H1 (cell line): ENCODE data around the gene BRD8. TPM values are rescaled to one million over a fixed set of nuclear protein-coding genes. Genes with fewer than 3 reads are reported as not detected.

Experiments used
- CTCF ChIA-PET: fragments of 300-600 bp; sonication (Branson Sonifier 250); formaldehyde crosslinking; loops from one replicate; lab custom pipeline; 2021; ENCODE audit not compliant: partially characterized antibody; lab: Charles Lee
- POLR2A ChIA-PET: fragments of 300-600 bp; sonication (Branson Sonifier 250); formaldehyde crosslinking; loops from one replicate; lab custom pipeline; 2021; ENCODE audit warnings: inconsistent platforms; ENCODE audit not compliant: partially characterized antibody; lab: Charles Lee
- DNase-seq, 2 experiments: peaks; one replicate each; pipeline versions ENCODE4 v3.0.0 to v3.0.0-alpha.2; 2010 to 2022; ENCODE audit warnings: low spot score in 2 of 2, low read depth in 1 of 2, mixed read lengths in 1 of 2
- FAIRE-seq: peaks from 2 replicates; lab custom pipeline; 2011; peaks lifted over from hg19 to GRCh38; lab: Jason Lieb, UNC
- H2AFZ ChIP-seq: 2 replicates; pipeline ENCODE4 v1.8.1; 2012; ENCODE audit warnings: low read length, inconsistent platforms
- H2AK5ac ChIP-seq: 2 replicates; pipeline ENCODE4 v1.6.1; 2013; ENCODE audit warnings: low read depth, low read length
- H2BK120ac ChIP-seq: replicated peaks from 2 replicates; pipeline ENCODE3; 2013; ENCODE audit warnings: low read depth, low read length, inconsistent platforms
- H2BK12ac ChIP-seq: 2 replicates; pipeline ENCODE4 v1.6.1; 2013; ENCODE audit warnings: low read depth, low read length
- H2BK15ac ChIP-seq: 2 replicates; pipeline ENCODE4 v1.6.1; 2013; ENCODE audit warnings: low read length
- H2BK20ac ChIP-seq: 2 replicates; pipeline ENCODE4 v1.6.1; 2013; ENCODE audit warnings: low read length
- H2BK5ac ChIP-seq: 2 replicates; pipeline ENCODE4 v1.6.1; 2013; ENCODE audit warnings: low read depth, low read length
- H3K14ac ChIP-seq: 2 replicates; pipeline ENCODE4 v1.6.1; 2013; ENCODE audit warnings: inconsistent platforms; ENCODE audit not compliant: insufficient read length
- H3K18ac ChIP-seq: 2 replicates; pipeline ENCODE4 v1.6.1; 2013; ENCODE audit warnings: low read length; ENCODE audit errors: extremely low read depth
- H3K23ac ChIP-seq: 2 replicates; pipeline ENCODE4 v1.6.1; 2013; ENCODE audit warnings: inconsistent platforms; ENCODE audit not compliant: insufficient read length
- H3K23me2 ChIP-seq: 2 replicates; pipeline ENCODE4 v1.6.1; 2013; ENCODE audit warnings: low read depth, low read length
- H3K27ac ChIP-seq: 2 replicates; pipeline ENCODE4 v1.6.1; 2011; ENCODE audit warnings: low read depth, low read length, inconsistent platforms
- H3K27me3 ChIP-seq, 4 experiments: replicated peaks in 1 of 4; 1 replicate in 1 of 4; 2 replicates in 3 of 4; pipeline versions ENCODE4 v1.6.1 to v1.8.1; 2011 to 2013; ENCODE audit warnings: low read length in 3 of 4, mild to moderate bottlenecking in 3 of 4, inconsistent platforms in 2 of 4, mixed read lengths in 2 of 4, moderate library complexity in 1 of 4; ENCODE audit not compliant: control insufficient read depth in 3 of 4, insufficient read depth in 3 of 4; ENCODE audit errors: extremely low read depth in 1 of 4
- H3K36me3 ChIP-seq, 4 experiments: 2 replicates each; pipeline versions ENCODE4 v1.6.1 to v1.8.1; 2011 to 2013; ENCODE audit warnings: mild to moderate bottlenecking in 4 of 4, low read length in 3 of 4, moderate library complexity in 2 of 4, control low read depth in 1 of 4, inconsistent platforms in 1 of 4; ENCODE audit not compliant: insufficient read depth in 4 of 4, control insufficient read depth in 2 of 4
- H3K4ac ChIP-seq: replicated peaks from 2 replicates; pipeline ENCODE3; 2013; ENCODE audit warnings: low read length, low read depth, mixed read lengths, inconsistent platforms; ENCODE audit not compliant: insufficient read length
- H3K4me1 ChIP-seq, 4 experiments: replicated peaks in 1 of 4; 1 replicate in 1 of 4; 2 replicates in 3 of 4; pipeline versions ENCODE4 v1.6.1 to v1.8.1; 2011 to 2013; ENCODE audit warnings: low read length in 3 of 4, inconsistent platforms in 2 of 4, mixed read lengths in 1 of 4; ENCODE audit not compliant: insufficient read depth in 4 of 4, control insufficient read depth in 3 of 4
- H3K4me2 ChIP-seq, 2 experiments: 2 replicates each; pipeline versions ENCODE4 v1.6.1 to v1.8.1; 2011 to 2013; ENCODE audit warnings: low read depth in 2 of 2, low read length in 2 of 2, control low read depth in 1 of 2, inconsistent platforms in 1 of 2, mild to moderate bottlenecking in 1 of 2; ENCODE audit not compliant: insufficient read depth in 1 of 2
- H3K4me3 ChIP-seq, 4 experiments: fragments of 200-600, 300-600 bp in 1 of 4; sonication (generic), shearing (Covaris generic), sonication (Bioruptor Twin) in 1 of 4; 2 replicates each; pipeline versions ENCODE4 v1.5.1 to v1.8.1; 2011 to 2016; ENCODE audit warnings: low read length in 4 of 4, low read depth in 3 of 4, control low read depth in 2 of 4, inconsistent platforms in 2 of 4, mild to moderate bottlenecking in 2 of 4, mixed read lengths in 1 of 4, moderate library complexity in 1 of 4; ENCODE audit not compliant: insufficient read depth in 2 of 4; ENCODE audit errors: extremely low read depth in 1 of 4
- H3K56ac ChIP-seq: replicated peaks from 2 replicates; pipeline ENCODE3; 2013; ENCODE audit warnings: low read depth, mild to moderate bottlenecking, mixed read lengths, low read length, inconsistent platforms; ENCODE audit not compliant: insufficient read length
- H3K79me1 ChIP-seq: 2 replicates; pipeline ENCODE4 v1.6.1; 2013; ENCODE audit warnings: low read depth, low read length, control low read depth
- H3K79me2 ChIP-seq, 2 experiments: 2 replicates each; pipeline versions ENCODE4 v1.6.1 to v1.8.1; 2012 to 2013; ENCODE audit warnings: low read length in 2 of 2, mild to moderate bottlenecking in 2 of 2, inconsistent platforms in 1 of 2; ENCODE audit not compliant: insufficient read depth in 2 of 2, control insufficient read depth in 1 of 2
- H3K9ac ChIP-seq, 4 experiments: replicated peaks in 1 of 4; 1 replicate in 1 of 4; 2 replicates in 3 of 4; pipeline versions ENCODE4 v1.6.1 to v1.8.1; 2011 to 2013; ENCODE audit warnings: low read depth in 3 of 4, low read length in 3 of 4, control low read depth in 2 of 4, mild to moderate bottlenecking in 2 of 4, moderate library complexity in 2 of 4, inconsistent platforms in 1 of 4; ENCODE audit errors: extremely low read depth in 1 of 4
- H3K9me3 ChIP-seq, 2 experiments: 2 replicates each; pipeline versions ENCODE4 v1.6.1 to v1.8.1; 2012 to 2013; ENCODE audit warnings: mild to moderate bottlenecking in 2 of 2, moderate library complexity in 2 of 2, control low read depth in 1 of 2, inconsistent platforms in 1 of 2, low read depth in 1 of 2, low read length in 1 of 2, mixed read lengths in 1 of 2; ENCODE audit not compliant: insufficient read depth in 2 of 2
- H4K20me1 ChIP-seq, 2 experiments: replicated peaks in 1 of 2; 2 replicates each; pipeline versions ENCODE3 to v1.8.1; 2011 to 2013; ENCODE audit warnings: inconsistent platforms in 2 of 2, low read length in 2 of 2, mild to moderate bottlenecking in 1 of 2; ENCODE audit not compliant: insufficient read depth in 2 of 2, control insufficient read depth in 1 of 2
- H4K5ac ChIP-seq: 2 replicates; pipeline ENCODE4 v1.6.1; 2013; ENCODE audit warnings: low read length, low read depth, mixed read lengths, inconsistent platforms; ENCODE audit not compliant: insufficient read length
- H4K8ac ChIP-seq: 2 replicates; pipeline ENCODE4 v1.8.0; 2013; ENCODE audit warnings: mild to moderate bottlenecking, moderate library complexity, low read length, inconsistent platforms; ENCODE audit not compliant: insufficient read depth; ENCODE audit errors: extremely low read depth
- H4K91ac ChIP-seq: replicated peaks from 2 replicates; pipeline ENCODE3; 2013; ENCODE audit warnings: low read length, mixed read lengths, inconsistent platforms; ENCODE audit not compliant: insufficient read length
- POLR2A ChIP-seq, 2 experiments: IDR thresholded peaks; 1 replicate in 1 of 2; 2 replicates in 1 of 2; pipeline ENCODE4 v1.6.1; 2011; ENCODE audit warnings: low read depth in 2 of 2, low read length in 2 of 2, mild to moderate bottlenecking in 2 of 2; ENCODE audit errors: control extremely low read depth in 1 of 2
- USF2 ChIP-seq: IDR thresholded peaks from 2 replicates; pipeline ENCODE4 v1.6.1; 2011; ENCODE audit warnings: low read length, improper control_type of control experiment
- WGBS, 2 experiments: shearing (Covaris generic) in 1 of 2; methylation state at CpG; one replicate each; pipeline versions ENCODE4 v1.1.6 to v1.1.7; 2013 to 2015; ENCODE audit warnings: low lambda C conversion rate in 2 of 2, mixed read lengths in 2 of 2, inconsistent platforms in 1 of 2, low coverage in 1 of 2, missing lambda C conversion rate in 1 of 2; ENCODE audit not compliant: insufficient replicate concordance in 2 of 2, insufficient coverage in 1 of 2, insufficient read length in 1 of 2; ENCODE audit errors: extremely low coverage in 1 of 2, missing lambda C conversion rate in 1 of 2; 5-methylcytosine and 5-hydroxymethylcytosine counted together
- polyA plus RNA-seq, 7 experiments: library from polyadenylated mRNA; depleted of rRNA in 3 of 7; stranded (reverse) in 5 of 7; unstranded in 2 of 7; fragments of >200 nt in 5 of 7; fragments of 200-250 nt in 2 of 7; gene quantifications; 1 replicate in 5 of 7; 2 replicates in 1 of 7; 4 replicates in 1 of 7; pipeline versions ENCODE4 v1.2.1 to v1.2.3, GENCODE V29; 2011 to 2013; ENCODE audit warnings: missing spikeins in 2 of 7, mixed read lengths in 2 of 7
- total RNA-seq: library from RNA; stranded (reverse); fragmentation: NEBNext Ultra II Directional; extraction: Animal tissue kit (Norgen Biotek cat#: 25700); gene quantifications from 2 replicates; pipeline ENCODE4 v1.2.1, GENCODE V29; 2021

The BRD8 gene
- total and polyA plus RNA-seq, 2 of the 8 experiments (the other 6 are each of a cell fraction or from before 2014, with no cell fraction given) = 37.8 to 75.8 TPM

- no peak overlapping the region for H3K4me3 ChIP-seq
- H2BK12ac ChIP-seq = no peak overlapping the region
- peaks cover 4 to 6% of the 10 kb centered on the region in 2 experiments; a peak in 1 of 4 replicates for H3K9me3 ChIP-seq
- no peak overlapping the region for H2BK15ac ChIP-seq
- no peak overlapping the region for H2BK20ac ChIP-seq
- H3K4ac ChIP-seq = no peak overlapping the region
- WGBS, 2 experiments = 64% methylated on average over 1 of the region's 1 CpG; no CpG with 5 or more reads in 1 of the 2 experiments
- H3K23me2 ChIP-seq = no peaks in the 10 kb centered on the region; the same call in 1 of the 2 replicates
- no peaks in the 10 kb centered on the region for H3K79me2 ChIP-seq
- H2BK120ac ChIP-seq = no peak overlapping the region
- H4K8ac ChIP-seq = no peak overlapping the region
- CTCF ChIA-PET = interaction anchor here (0.7 to 9.2 kb wide), 27 partner anchors 10 to 898 kb away, joined by 3 to 128 read pairs (median 3); partner anchors contain the start of genes CDC23, GFRA3 and KDM3B
- FAIRE-seq (no peak), DNase-seq (no peak)
- H3K36me3 ChIP-seq = no peaks in the 10 kb centered on the region
- no peaks in the 10 kb centered on the region; a peak in 1 of 7 replicates for H3K27me3 ChIP-seq
- H3K56ac ChIP-seq = no peak overlapping the region
- no peak overlapping the region for H3K18ac ChIP-seq
- no peak overlapping the region for H2AFZ ChIP-seq
- no peak overlapping the region for H4K5ac ChIP-seq
- H3K23ac ChIP-seq = no peak overlapping the region
- no peaks in the 10 kb centered on the region for H4K20me1 ChIP-seq
- no peaks in the 10 kb centered on the region for H3K79me1 ChIP-seq
- H2AK5ac ChIP-seq = no peak overlapping the region
- no peak overlapping the region for H3K27ac ChIP-seq
- no peak overlapping the region for H3K9ac ChIP-seq
- no peak overlapping the region for H3K4me2 ChIP-seq
- TF ChIP-seq USF2 = no peak
- TF ChIP-seq POLR2A (IDR thresholded peaks at IDR 0.05; ENCODE audit: control extremely low read depth in 1 of 2, low read depth in 2 of 2, low read length in 2 of 2) = no peak
- no peaks in the 10 kb centered on the region for H3K4me1 ChIP-seq
- POLR2A ChIA-PET = interaction anchor here (1.2 to 3.0 kb wide), 3 partner anchors 10 to 115 kb away, joined by 4 to 12 read pairs (median 6); partner anchors contain the start of genes CDC23, FAM53C and GFRA3
- no peak overlapping the region for H4K91ac ChIP-seq
- no peak overlapping the region for H2BK5ac ChIP-seq
- no peak overlapping the region for H3K14ac ChIP-seq
These were observed 45.1 kb upstream of the BRD8 start for GRCh38 chr5:138223532-138223931.
